ENCODE data around the gene RYR3.

RYR3 gene

DNA sequence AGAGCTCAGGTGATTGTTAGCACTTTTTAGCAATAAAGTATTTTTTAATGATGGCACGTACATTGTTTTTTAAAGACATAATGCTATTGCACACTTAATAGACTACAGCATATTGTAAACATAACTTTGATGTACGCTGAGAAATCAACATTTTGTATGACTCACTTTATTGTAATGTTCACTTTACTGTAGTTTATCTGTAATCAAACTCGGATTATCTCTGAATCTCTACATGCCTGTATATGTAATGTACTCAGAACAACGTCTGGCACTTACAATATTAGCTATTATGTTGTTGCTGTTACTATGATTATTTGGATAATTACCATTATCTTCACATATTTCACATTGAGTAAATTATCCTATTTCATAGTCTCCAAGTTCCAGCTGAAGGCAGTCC is 519.6 kb downstream of the RYR3 start:
- Histone ChIP-seq H3K9me2 (replicated peaks; ENCODE audit: insufficient read depth, low read length) (no peaks in the 10 kb centered on the region), H3F3A (ENCODE audit: insufficient read depth, low read length) (no peaks in the 10 kb centered on the region), H4K20me1 (ENCODE audit: insufficient read depth, low read length) (no peaks in the 10 kb centered on the region), H3K9ac (ENCODE audit: low read length) (no peak overlapping the region), H3K4me3 (ENCODE audit: low read length) (no peak overlapping the region), H3K4me2 (ENCODE audit: low read depth, low read length) (no peak overlapping the region), H3K4me1 (ENCODE audit: low read length) (no peaks in the 10 kb centered on the region), H2AFZ (ENCODE audit: low read length) (no peak overlapping the region), H3K27ac (ENCODE audit: low read length) (no peak overlapping the region), H3K9me3 (replicated peaks; ENCODE audit: insufficient read depth, low read length) (no peaks in the 10 kb centered on the region), H3K27me3 (replicated peaks; ENCODE audit: insufficient read depth, low read length) (no peaks in the 10 kb centered on the region), H3K36me3 (replicated peaks; ENCODE audit: insufficient read depth, low read length) (no peaks in the 10 kb centered on the region), H3K79me2 (ENCODE audit: low read length) (no peaks in the 10 kb centered on the region)
- no peak for DNase-seq
- TF ChIP-seq, protein P1, sequence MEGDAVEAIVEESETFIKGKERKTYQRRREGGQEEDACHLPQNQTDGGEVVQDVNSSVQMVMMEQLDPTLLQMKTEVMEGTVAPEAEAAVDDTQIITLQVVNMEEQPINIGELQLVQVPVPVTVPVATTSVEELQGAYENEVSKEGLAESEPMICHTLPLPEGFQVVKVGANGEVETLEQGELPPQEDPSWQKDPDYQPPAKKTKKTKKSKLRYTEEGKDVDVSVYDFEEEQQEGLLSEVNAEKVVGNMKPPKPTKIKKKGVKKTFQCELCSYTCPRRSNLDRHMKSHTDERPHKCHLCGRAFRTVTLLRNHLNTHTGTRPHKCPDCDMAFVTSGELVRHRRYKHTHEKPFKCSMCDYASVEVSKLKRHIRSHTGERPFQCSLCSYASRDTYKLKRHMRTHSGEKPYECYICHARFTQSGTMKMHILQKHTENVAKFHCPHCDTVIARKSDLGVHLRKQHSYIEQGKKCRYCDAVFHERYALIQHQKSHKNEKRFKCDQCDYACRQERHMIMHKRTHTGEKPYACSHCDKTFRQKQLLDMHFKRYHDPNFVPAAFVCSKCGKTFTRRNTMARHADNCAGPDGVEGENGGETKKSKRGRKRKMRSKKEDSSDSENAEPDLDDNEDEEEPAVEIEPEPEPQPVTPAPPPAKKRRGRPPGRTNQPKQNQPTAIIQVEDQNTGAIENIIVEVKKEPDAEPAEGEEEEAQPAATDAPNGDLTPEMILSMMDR (IDR thresholded peaks at IDR 0.05; ENCODE audit: low read length) = no peak
- TF ChIP-seq EZH2 (optimal IDR thresholded peaks at IDR 0.05; ENCODE audit: low read depth, low read length) = no peak
- no peak for TF ChIP-seq EZH2phosphoT487 (IDR thresholded peaks at IDR 0.05; ENCODE audit: low read length)

DNA sequence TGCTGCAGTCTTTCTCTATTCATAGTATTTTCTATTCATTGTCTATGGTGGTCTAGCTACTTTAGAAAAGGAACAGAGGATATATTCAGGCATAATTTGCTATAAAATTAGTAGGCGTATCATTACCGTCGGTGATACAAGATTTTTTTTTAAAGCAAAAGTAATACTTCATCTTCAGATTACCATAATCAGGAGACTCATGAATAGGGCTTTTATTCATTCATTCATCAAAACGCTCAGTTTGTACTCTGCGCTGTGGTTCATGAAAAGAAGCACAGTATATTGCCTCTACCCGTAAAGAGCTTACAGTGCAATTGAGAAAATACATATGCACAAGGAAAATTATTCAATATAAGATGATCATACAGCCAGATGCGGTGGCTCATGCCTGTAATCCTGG is 520.9 kb downstream of the RYR3 start:
- Histone ChIP-seq H2AFZ (ENCODE audit: low read length) (no peak overlapping the region), H3K36me3 (replicated peaks; ENCODE audit: insufficient read depth, low read length) (no peaks in the 10 kb centered on the region), H3K9me3 (replicated peaks; ENCODE audit: insufficient read depth, low read length) (no peaks in the 10 kb centered on the region), H3K27ac (ENCODE audit: low read length) (no peak overlapping the region), H3K4me2 (ENCODE audit: low read depth, low read length) (no peak overlapping the region), H3K9ac (ENCODE audit: low read length) (no peak overlapping the region), H3F3A (ENCODE audit: insufficient read depth, low read length) (no peaks in the 10 kb centered on the region), H3K27me3 (replicated peaks; ENCODE audit: insufficient read depth, low read length) (no peaks in the 10 kb centered on the region), H3K4me1 (ENCODE audit: low read length) (no peaks in the 10 kb centered on the region), H4K20me1 (ENCODE audit: insufficient read depth, low read length) (no peaks in the 10 kb centered on the region), H3K79me2 (ENCODE audit: low read length) (no peaks in the 10 kb centered on the region), H3K4me3 (ENCODE audit: low read length) (no peak overlapping the region), H3K9me2 (replicated peaks; ENCODE audit: insufficient read depth, low read length) (no peaks in the 10 kb centered on the region)
- no peak for DNase-seq
- TF ChIP-seq, protein P1 (IDR thresholded peaks at IDR 0.05; ENCODE audit: low read length) = no peak
- TF ChIP-seq EZH2 (optimal IDR thresholded peaks at IDR 0.05; ENCODE audit: low read depth, low read length) (no peak), EZH2phosphoT487 (IDR thresholded peaks at IDR 0.05; ENCODE audit: low read length) (no peak)

DNA sequence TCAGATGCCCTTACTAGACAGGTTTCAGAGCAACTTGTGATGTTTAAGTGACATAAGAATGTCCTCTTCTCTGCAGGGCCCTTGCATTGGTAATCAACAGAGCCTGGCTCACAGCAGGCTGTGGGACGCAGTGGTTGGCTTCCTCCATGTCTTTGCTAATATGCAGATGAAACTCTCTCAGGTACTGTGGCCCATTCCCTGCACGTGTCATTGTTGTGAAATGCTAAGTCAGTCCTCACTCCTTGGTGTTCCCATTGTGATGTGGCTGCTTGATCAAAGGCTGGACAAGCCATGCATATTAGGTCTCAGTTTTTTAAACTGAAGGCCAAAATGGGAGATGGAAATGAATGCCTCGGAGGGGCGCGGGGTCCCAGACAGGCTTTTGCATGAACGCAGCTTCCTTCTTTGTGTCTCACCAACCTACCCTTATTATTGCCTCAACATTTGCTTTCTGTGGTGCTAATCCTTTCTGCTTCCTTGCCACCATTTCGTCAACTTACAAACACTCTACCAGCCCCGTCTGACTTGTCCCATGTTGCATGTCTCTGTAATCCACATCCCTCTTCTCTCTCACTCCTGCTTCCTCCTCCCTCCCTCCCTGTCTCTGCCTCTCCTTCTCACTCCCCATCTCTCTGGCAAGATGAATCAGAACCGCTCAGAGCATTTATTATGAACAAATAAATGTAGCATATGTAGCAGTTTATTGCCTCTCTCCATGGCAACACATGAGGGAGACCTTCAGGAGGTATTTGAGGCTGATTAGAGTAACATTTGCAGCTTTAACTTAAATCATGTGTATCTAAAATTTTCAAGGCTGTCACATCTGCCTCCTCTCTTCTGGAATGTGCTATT is 524.4 kb downstream of the RYR3 start:
- no peak for DNase-seq
- no peak overlapping the region for H3K9ac ChIP-seq (ENCODE audit: low read length)

GRCh38 chr15:33837294-33837693 is 526.5 kb downstream of the RYR3 start:
- no peaks in the 10 kb centered on the region for H3K79me2 ChIP-seq (ENCODE audit: low read length)
- no peak overlapping the region for H2AFZ ChIP-seq (ENCODE audit: low read length)
- no peaks in the 10 kb centered on the region for H3K36me3 ChIP-seq (replicated peaks; ENCODE audit: insufficient read depth, low read length)
- no peaks in the 10 kb centered on the region for H3K9me2 ChIP-seq (replicated peaks; ENCODE audit: insufficient read depth, low read length)
- no peak for DNase-seq
- TF ChIP-seq EZH2phosphoT487 (IDR thresholded peaks at IDR 0.05; ENCODE audit: low read length) = no peak
- TF ChIP-seq, protein P1 (IDR thresholded peaks at IDR 0.05; ENCODE audit: low read length) = no peak
- no peak for TF ChIP-seq EZH2 (optimal IDR thresholded peaks at IDR 0.05; ENCODE audit: low read depth, low read length)
- H3K4me2 ChIP-seq (ENCODE audit: low read depth, low read length) = no peak overlapping the region
- no peaks in the 10 kb centered on the region for H3F3A ChIP-seq (ENCODE audit: insufficient read depth, low read length)
- H3K27me3 ChIP-seq (replicated peaks; ENCODE audit: insufficient read depth, low read length) = no peaks in the 10 kb centered on the region
- no peak overlapping the region for H3K9ac ChIP-seq (ENCODE audit: low read length)
- H3K4me1 ChIP-seq (ENCODE audit: low read length) = no peaks in the 10 kb centered on the region
- H3K4me3 ChIP-seq (ENCODE audit: low read length) = no peak overlapping the region
- H3K27ac ChIP-seq (ENCODE audit: low read length) = no peak overlapping the region
- no peaks in the 10 kb centered on the region for H4K20me1 ChIP-seq (ENCODE audit: insufficient read depth, low read length)
- H3K9me3 ChIP-seq (replicated peaks; ENCODE audit: insufficient read depth, low read length) = no peaks in the 10 kb centered on the region

More for the DNA sequence above, 524.4 kb downstream of the RYR3 start:
- no peak overlapping the region for H3K4me3 ChIP-seq (ENCODE audit: low read length)
- no peaks in the 10 kb centered on the region for H3F3A ChIP-seq (ENCODE audit: insufficient read depth, low read length)
- TF ChIP-seq EZH2 (optimal IDR thresholded peaks at IDR 0.05; ENCODE audit: low read depth, low read length) (no peak), EZH2phosphoT487 (IDR thresholded peaks at IDR 0.05; ENCODE audit: low read length) (no peak)
- no peaks in the 10 kb centered on the region for H3K79me2 ChIP-seq (ENCODE audit: low read length)
- no peaks in the 10 kb centered on the region for H3K9me2 ChIP-seq (replicated peaks; ENCODE audit: insufficient read depth, low read length)
- H3K27me3 ChIP-seq (replicated peaks; ENCODE audit: insufficient read depth, low read length) = no peaks in the 10 kb centered on the region
- no peak overlapping the region for H2AFZ ChIP-seq (ENCODE audit: low read length)
- H3K4me1 ChIP-seq (ENCODE audit: low read length) = no peaks in the 10 kb centered on the region
- no peaks in the 10 kb centered on the region for H3K9me3 ChIP-seq (replicated peaks; ENCODE audit: insufficient read depth, low read length)
- H3K36me3 ChIP-seq (replicated peaks; ENCODE audit: insufficient read depth, low read length) = no peaks in the 10 kb centered on the region
- H3K27ac ChIP-seq (ENCODE audit: low read length) = no peak overlapping the region
- no peak overlapping the region for H3K4me2 ChIP-seq (ENCODE audit: low read depth, low read length)
- H4K20me1 ChIP-seq (ENCODE audit: insufficient read depth, low read length) = no peaks in the 10 kb centered on the region
